GM19395 (cell line): ENCODE results near the gene RIMS4.

Experiments
- ATAC-seq: cut with Tn5 transposase; IDR thresholded peaks from one replicate; pipeline ENCODE4 v1.9.1; 2021; ENCODE audit warnings: mild to moderate bottlenecking, moderate library complexity; ENCODE audit not compliant: unreplicated experiment

Gene RIMS4

GRCh38 chr20:44810391-44811149, at the start of gene RIMS4:
Gene RIMS4 (minus strand): TSS chr20:44810546. CDS start chr20:44810271, 275 bp downstream.
- ATAC-seq: no peak

GRCh38 chr20:44858606-44859360, 48.4 kb upstream of the RIMS4 start:
- ATAC-seq: no peak

- no peak for ATAC-seq
These were observed 46.6 kb upstream of the RIMS4 start for GRCh38 chr20:44856856-44857448.

GRCh38 chr20:44856442-44856841, 46.1 kb upstream of the RIMS4 start:
- no peak for ATAC-seq

- ATAC-seq: no peak
These were observed 41.2 kb upstream of the RIMS4 start for GRCh38 chr20:44851545-44851944.

GRCh38 chr20:44850837-44851236, 40.5 kb upstream of the RIMS4 start:
- ATAC-seq: no peak

- no peak for ATAC-seq
These were observed 39.9 kb upstream of the RIMS4 start for GRCh38 chr20:44850272-44850671.

GRCh38 chr20:44849703-44850102, 39.4 kb upstream of the RIMS4 start:
- no peak for ATAC-seq

- ATAC-seq: no peak
These were observed 38.1 kb upstream of the RIMS4 start for GRCh38 chr20:44848254-44849015.

GRCh38 chr20:44843876-44844275, 33.5 kb upstream of the RIMS4 start:
- no peak for ATAC-seq

GRCh38 chr20:44841955-44842354, 31.6 kb upstream of the RIMS4 start:
- ATAC-seq: no peak

GRCh38 chr20:44840826-44841225, 30.5 kb upstream of the RIMS4 start:
- no peak for ATAC-seq

- ATAC-seq: no peak
These were observed 29.1 kb upstream of the RIMS4 start for GRCh38 chr20:44839481-44839880.

GRCh38 chr20:44838521-44838920, 28.2 kb upstream of the RIMS4 start:
- no peak for ATAC-seq

GRCh38 chr20:44837946-44838345, 27.6 kb upstream of the RIMS4 start:
- no peak for ATAC-seq

GRCh38 chr20:44836601-44837120, 26.3 kb upstream of the RIMS4 start:
- no peak for ATAC-seq

GRCh38 chr20:44835661-44836221, 25.4 kb upstream of the RIMS4 start:
- no peak for ATAC-seq

GRCh38 chr20:44835116-44835515, 24.8 kb upstream of the RIMS4 start:
- ATAC-seq: no peak

GRCh38 chr20:44834693-44835092, 24.3 kb upstream of the RIMS4 start:
- no peak for ATAC-seq

- no peak for ATAC-seq
These were observed 23.1 kb upstream of the RIMS4 start for GRCh38 chr20:44833437-44833836.

GRCh38 chr20:44832724-44833123, 22.4 kb upstream of the RIMS4 start:
- no peak for ATAC-seq
